ENCODE results near the gene AHNAK2. TPM values are rescaled to one million over a fixed set of nuclear protein-coding genes. Genes with fewer than 3 reads are reported as not detected.
"Not testable (repeated sequence)": the region's sequence is repeated elsewhere in the genome, so short reads cannot be mapped to it uniquely, and the experiment has no call there.

AHNAK2 gene
- total RNA-seq, 1 donor from 2014 or later, result 11.5 TPM

- Histone ChIP-seq H3K4me3 (ENCODE audit: low read length in 3 of 3) (no peak overlapping the region), H3K36me3 (ENCODE audit: control insufficient read depth in 3 of 3, insufficient read depth in 3 of 3, low read length in 3 of 3) (peaks cover 0 to 13% (median 0%) of the 10 kb centered on the region in 3 donors), H3K9ac (ENCODE audit: low read depth in 1 of 3, low read length in 3 of 3) (no peak overlapping the region), H3K4me1 (ENCODE audit: control insufficient read depth in 3 of 3, insufficient read depth in 3 of 3, low read length in 3 of 3) (no peaks in the 10 kb centered on the region), H3K9me3 (ENCODE audit: control insufficient read depth in 3 of 3, low read length in 3 of 3) (no peaks in the 10 kb centered on the region), H3K27ac (ENCODE audit: low read depth, low read length) (no peak overlapping the region), H3K27me3 (ENCODE audit: control insufficient read depth in 3 of 3, insufficient read depth in 3 of 3, low read length in 3 of 3) (peaks cover 9 to 22% (median 9%) of the 10 kb centered on the region in 3 donors)
These were observed 23.3 kb downstream of the AHNAK2 start for GRCh38 chr14:104954746-104955395.

GRCh38 chr14:104953896-104954656 is 24.1 kb downstream of the AHNAK2 start:
- no peak overlapping the region for H3K27ac ChIP-seq (ENCODE audit: low read depth, low read length)
- no peaks in the 10 kb centered on the region for H3K9me3 ChIP-seq (ENCODE audit: control insufficient read depth in 3 of 3, low read length in 3 of 3)
- H3K4me3 ChIP-seq (ENCODE audit: low read length in 3 of 3), result no peak overlapping the region
- no peak overlapping the region for H3K9ac ChIP-seq (ENCODE audit: low read depth in 1 of 3, low read length in 3 of 3)
- H3K27me3 ChIP-seq (ENCODE audit: control insufficient read depth in 3 of 3, insufficient read depth in 3 of 3, low read length in 3 of 3), result peaks cover 9 to 22% (median 9%) of the 10 kb centered on the region in 3 donors
- peaks cover 0 to 13% (median 0%) of the 10 kb centered on the region in 3 donors for H3K36me3 ChIP-seq (ENCODE audit: control insufficient read depth in 3 of 3, insufficient read depth in 3 of 3, low read length in 3 of 3)
- H3K4me1 ChIP-seq (ENCODE audit: control insufficient read depth in 3 of 3, insufficient read depth in 3 of 3, low read length in 3 of 3), result no peaks in the 10 kb centered on the region

DNA sequence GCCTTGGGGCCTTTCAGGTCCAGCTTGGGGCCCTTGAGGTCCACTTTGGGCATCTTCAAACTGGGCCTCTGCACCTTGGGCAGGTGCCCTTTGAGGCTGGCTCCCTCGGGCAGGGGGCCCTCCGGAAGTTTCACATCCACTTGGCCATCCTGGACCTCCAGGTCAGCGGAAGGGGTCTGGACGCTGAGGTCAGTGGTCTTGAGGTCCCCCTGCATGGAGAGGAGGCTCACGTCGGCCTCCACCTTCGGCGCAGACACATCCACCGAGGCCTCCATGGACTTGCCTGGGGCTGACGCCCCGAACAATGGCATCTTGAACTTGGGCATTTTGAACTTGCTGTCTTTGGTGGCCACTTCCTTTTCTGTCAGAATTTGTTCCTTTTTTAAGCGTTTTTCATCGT is 25.1 kb downstream of the AHNAK2 start:
- H3K4me1 ChIP-seq (ENCODE audit: control insufficient read depth in 3 of 3, insufficient read depth in 3 of 3, low read length in 3 of 3), result no peaks in the 10 kb centered on the region
- no peak overlapping the region for H3K27ac ChIP-seq (ENCODE audit: low read depth, low read length)
- peaks cover 9 to 22% (median 9%) of the 10 kb centered on the region in 3 donors for H3K27me3 ChIP-seq (ENCODE audit: control insufficient read depth in 3 of 3, insufficient read depth in 3 of 3, low read length in 3 of 3)
- no peaks in the 10 kb centered on the region for H3K9me3 ChIP-seq (ENCODE audit: control insufficient read depth in 3 of 3, low read length in 3 of 3)
- no peak overlapping the region for H3K4me3 ChIP-seq (ENCODE audit: low read length in 3 of 3)
- H3K9ac ChIP-seq (ENCODE audit: low read depth in 1 of 3, low read length in 3 of 3), result no peak overlapping the region
- peaks cover 0 to 13% (median 0%) of the 10 kb centered on the region in 3 donors for H3K36me3 ChIP-seq (ENCODE audit: control insufficient read depth in 3 of 3, insufficient read depth in 3 of 3, low read length in 3 of 3)

DNA sequence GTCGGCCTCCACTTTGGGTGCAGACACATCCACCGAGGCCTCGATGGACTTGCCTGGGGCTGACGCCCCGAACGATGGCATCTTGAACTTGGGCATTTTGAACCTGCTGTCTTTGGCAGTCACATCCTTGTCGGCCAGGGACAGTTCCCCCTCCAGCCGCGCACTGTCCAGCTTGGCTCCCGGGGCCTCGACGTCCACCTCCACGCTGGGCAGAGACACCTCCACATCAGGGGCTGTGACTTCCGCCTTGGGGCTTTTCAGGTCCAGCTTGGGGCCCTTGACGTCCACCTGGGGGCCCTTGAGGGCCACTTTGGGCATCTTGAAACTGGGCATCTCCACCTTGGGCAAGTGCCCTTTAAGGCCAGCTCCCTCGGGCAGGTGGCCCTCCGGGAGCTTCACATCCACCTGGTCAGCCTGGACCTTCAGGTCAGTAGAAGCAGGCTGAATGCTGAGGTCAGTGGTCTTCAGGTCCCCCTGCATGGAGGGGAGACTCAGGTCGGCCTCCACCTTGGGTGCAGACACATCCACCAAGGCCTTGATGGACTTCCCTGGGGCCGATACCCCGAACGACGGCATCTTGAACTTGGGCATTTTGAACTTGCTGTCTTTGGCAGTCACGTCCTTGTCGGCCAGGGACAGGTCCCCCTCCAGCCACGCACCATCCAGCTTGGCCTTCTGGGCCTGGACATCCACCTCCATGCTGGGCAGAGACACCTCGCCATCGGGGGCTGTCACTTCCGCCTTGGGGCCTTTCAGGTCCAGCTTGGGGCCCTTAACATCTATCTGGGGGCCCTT is 26.1 kb downstream of the AHNAK2 start:
- not testable (repeated sequence) for H3K4me3 ChIP-seq (ENCODE audit: low read length in 3 of 3); H3K4me1 ChIP-seq (ENCODE audit: control insufficient read depth in 3 of 3, insufficient read depth in 3 of 3, low read length in 3 of 3); H3K27ac ChIP-seq (ENCODE audit: low read depth, low read length); H3K9me3 ChIP-seq (ENCODE audit: control insufficient read depth in 3 of 3, low read length in 3 of 3); H3K9ac ChIP-seq (ENCODE audit: low read depth in 1 of 3, low read length in 3 of 3)
- Histone ChIP-seq H3K36me3 (ENCODE audit: control insufficient read depth in 3 of 3, insufficient read depth in 3 of 3, low read length in 3 of 3) (peaks cover 0 to 12% (median 0%) of the 10 kb centered on the region in 3 donors), H3K27me3 (ENCODE audit: control insufficient read depth in 3 of 3, insufficient read depth in 3 of 3, low read length in 3 of 3) (peaks cover 4 to 16% (median 4%) of the 10 kb centered on the region in 3 donors)

- H3K9ac ChIP-seq (ENCODE audit: low read depth in 1 of 3, low read length in 3 of 3); H3K27ac ChIP-seq (ENCODE audit: low read depth, low read length); H3K4me3 ChIP-seq (ENCODE audit: low read length in 3 of 3); H3K9me3 ChIP-seq (ENCODE audit: control insufficient read depth in 3 of 3, low read length in 3 of 3); H3K36me3 ChIP-seq (ENCODE audit: control insufficient read depth in 3 of 3, insufficient read depth in 3 of 3, low read length in 3 of 3); H3K4me1 ChIP-seq (ENCODE audit: control insufficient read depth in 3 of 3, insufficient read depth in 3 of 3, low read length in 3 of 3); H3K27me3 ChIP-seq (ENCODE audit: control insufficient read depth in 3 of 3, insufficient read depth in 3 of 3, low read length in 3 of 3): not testable (repeated sequence)
These were observed 27.5 kb downstream of the AHNAK2 start for GRCh38 chr14:104950701-104951100.

DNA sequence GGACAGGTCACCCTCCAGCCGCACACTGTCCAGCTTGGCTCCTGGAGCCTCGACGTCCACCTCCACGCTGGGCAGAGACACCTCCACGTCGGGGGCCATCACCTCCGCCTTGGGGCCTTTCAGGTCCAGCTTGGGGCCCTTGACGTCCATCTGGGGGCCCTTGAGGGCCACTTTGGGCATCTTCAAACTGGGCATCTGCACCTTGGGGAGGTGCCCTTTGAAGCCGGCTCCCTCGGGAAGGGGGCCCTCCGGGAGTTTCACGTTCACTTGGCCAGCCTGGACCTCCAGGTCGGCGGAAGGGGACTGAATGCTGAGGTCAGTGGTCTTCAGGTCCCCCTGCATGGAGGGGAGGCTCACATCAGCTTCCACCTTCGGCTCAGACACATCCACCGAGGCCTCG is 28.2 kb downstream of the AHNAK2 start:
- H3K27me3 ChIP-seq (ENCODE audit: control insufficient read depth in 3 of 3, insufficient read depth in 3 of 3, low read length in 3 of 3), result no peaks in the 10 kb centered on the region
- no peak overlapping the region for H3K4me3 ChIP-seq (ENCODE audit: low read length in 3 of 3)
- no peak overlapping the region for H3K9ac ChIP-seq (ENCODE audit: low read depth in 1 of 3, low read length in 3 of 3)
- H3K27ac ChIP-seq (ENCODE audit: low read depth, low read length), result no peak overlapping the region
- H3K9me3 ChIP-seq (ENCODE audit: control insufficient read depth in 3 of 3, low read length in 3 of 3), result no peaks in the 10 kb centered on the region
- no peaks in the 10 kb centered on the region for H3K4me1 ChIP-seq (ENCODE audit: control insufficient read depth in 3 of 3, insufficient read depth in 3 of 3, low read length in 3 of 3)
- no peaks in the 10 kb centered on the region for H3K36me3 ChIP-seq (ENCODE audit: control insufficient read depth in 3 of 3, insufficient read depth in 3 of 3, low read length in 3 of 3)

GRCh38 chr14:104949406-104949955 is 28.7 kb downstream of the AHNAK2 start:
- H3K4me3 ChIP-seq (ENCODE audit: low read length in 3 of 3); H3K9me3 ChIP-seq (ENCODE audit: control insufficient read depth in 3 of 3, low read length in 3 of 3); H3K9ac ChIP-seq (ENCODE audit: low read depth in 1 of 3, low read length in 3 of 3); H3K4me1 ChIP-seq (ENCODE audit: control insufficient read depth in 3 of 3, insufficient read depth in 3 of 3, low read length in 3 of 3); H3K36me3 ChIP-seq (ENCODE audit: control insufficient read depth in 3 of 3, insufficient read depth in 3 of 3, low read length in 3 of 3); H3K27me3 ChIP-seq (ENCODE audit: control insufficient read depth in 3 of 3, insufficient read depth in 3 of 3, low read length in 3 of 3); H3K27ac ChIP-seq (ENCODE audit: low read depth, low read length): not testable (repeated sequence)

GRCh38 chr14:104948736-104949031 is 29.5 kb downstream of the AHNAK2 start:
- Histone ChIP-seq H3K36me3 (ENCODE audit: control insufficient read depth in 3 of 3, insufficient read depth in 3 of 3, low read length in 3 of 3) (no peaks in the 10 kb centered on the region), H3K4me3 (ENCODE audit: low read length in 3 of 3) (no peak overlapping the region), H3K9me3 (ENCODE audit: control insufficient read depth in 3 of 3, low read length in 3 of 3) (no peaks in the 10 kb centered on the region), H3K9ac (ENCODE audit: low read depth in 1 of 3, low read length in 3 of 3) (no peak overlapping the region), H3K4me1 (ENCODE audit: control insufficient read depth in 3 of 3, insufficient read depth in 3 of 3, low read length in 3 of 3) (no peaks in the 10 kb centered on the region), H3K27me3 (ENCODE audit: control insufficient read depth in 3 of 3, insufficient read depth in 3 of 3, low read length in 3 of 3) (no peaks in the 10 kb centered on the region), H3K27ac (ENCODE audit: low read depth, low read length) (no peak overlapping the region)

- H3K4me3 ChIP-seq (ENCODE audit: low read length in 3 of 3); H3K27me3 ChIP-seq (ENCODE audit: control insufficient read depth in 3 of 3, insufficient read depth in 3 of 3, low read length in 3 of 3); H3K4me1 ChIP-seq (ENCODE audit: control insufficient read depth in 3 of 3, insufficient read depth in 3 of 3, low read length in 3 of 3); H3K9me3 ChIP-seq (ENCODE audit: control insufficient read depth in 3 of 3, low read length in 3 of 3); H3K36me3 ChIP-seq (ENCODE audit: control insufficient read depth in 3 of 3, insufficient read depth in 3 of 3, low read length in 3 of 3); H3K9ac ChIP-seq (ENCODE audit: low read depth in 1 of 3, low read length in 3 of 3); H3K27ac ChIP-seq (ENCODE audit: low read depth, low read length): not testable (repeated sequence)
These were observed 30.1 kb downstream of the AHNAK2 start for GRCh38 chr14:104947881-104948735.

All from skeletal muscle tissue (tissue), 4 donors.